ENCODE results near the gene PLRG1.

- TF ChIP-seq EZH2 (IDR thresholded peaks at IDR 0.05; ENCODE audit: insufficient read depth, poor library complexity, severe bottlenecking): peak; percentile 90
- TF ChIP-seq EZH2phosphoT487 (IDR thresholded peaks at IDR 0.05; ENCODE audit: insufficient read depth, low read depth): no peak
Measured at GRCh38 chr4:154491341-154492271, 58.6 kb downstream of the PLRG1 start, which contains the start of gene DCHS2.
